Stimulated activated naive CD8-positive, alpha-beta T cell treated with anti-CD3 and anti-CD28 coated beads, Interleukin-15, amount 100 ng/mL, for 72 hours (primary cell): Measurements from ENCODE around the gene MGRN1.

Experiments used
- ATAC-seq: fragments of 150-1000 bp; cut with Tn5 transposase; 2 replicates; pipeline ENCODE4 v1.10.0; 2021; ENCODE audit warnings: mild to moderate bottlenecking, moderate library complexity
- DNase-seq, 2 donors: peaks; one replicate each; pipeline ENCODE4 v3.0.0; 2021 to 2022
- H3K27ac Mint-ChIP-seq, 2 donors: one replicate each; pipeline ENCODE4 v1.8.0; 2022; ENCODE audit warnings: mild to moderate bottlenecking in 2 of 2, mixed read lengths in 2 of 2, moderate library complexity in 2 of 2
- H3K27me3 Mint-ChIP-seq: one replicate; pipeline ENCODE4 v1.8.0; 2022; ENCODE audit warnings: mixed read lengths
- H3K4me1 Mint-ChIP-seq: one replicate; pipeline ENCODE4 v1.8.0; 2022; ENCODE audit warnings: mild to moderate bottlenecking, mixed read lengths
- H3K4me3 Mint-ChIP-seq, 2 donors: one replicate each; pipeline ENCODE4 v1.8.0; 2022; ENCODE audit warnings: mild to moderate bottlenecking in 2 of 2, mixed read lengths in 2 of 2, moderate library complexity in 1 of 2
- H3K9me3 Mint-ChIP-seq, 2 donors: one replicate each; pipeline ENCODE4 v1.8.0; 2022; ENCODE audit warnings: mixed read lengths in 2 of 2

Gene MGRN1

GRCh38 chr16:4697848-4698291 lies 73.2 kb downstream of the MGRN1 start:
- no peak for DNase-seq
- Mint-ChIP-seq H3K4me3 (no peak overlapping the region), H3K4me1 (peaks cover 52% of the 10 kb centered on the region), H3K27me3 (no peaks in the 10 kb centered on the region), H3K27ac (peak overlapping the region in 1 of 2 donors; percentile 93), H3K9me3 (no peaks in the 10 kb centered on the region)
- ATAC-seq = no peak

GRCh38 chr16:4698321-4699045 lies 73.9 kb downstream of the MGRN1 start:
- Mint-ChIP-seq H3K4me3 (no peak overlapping the region), H3K27ac (peak overlapping the region in 1 of 2 donors; percentile 93), H3K4me1 (peaks cover 50% of the 10 kb centered on the region), H3K9me3 (no peaks in the 10 kb centered on the region), H3K27me3 (no peaks in the 10 kb centered on the region)
- ATAC-seq (no peak), DNase-seq (no peak)

DNA sequence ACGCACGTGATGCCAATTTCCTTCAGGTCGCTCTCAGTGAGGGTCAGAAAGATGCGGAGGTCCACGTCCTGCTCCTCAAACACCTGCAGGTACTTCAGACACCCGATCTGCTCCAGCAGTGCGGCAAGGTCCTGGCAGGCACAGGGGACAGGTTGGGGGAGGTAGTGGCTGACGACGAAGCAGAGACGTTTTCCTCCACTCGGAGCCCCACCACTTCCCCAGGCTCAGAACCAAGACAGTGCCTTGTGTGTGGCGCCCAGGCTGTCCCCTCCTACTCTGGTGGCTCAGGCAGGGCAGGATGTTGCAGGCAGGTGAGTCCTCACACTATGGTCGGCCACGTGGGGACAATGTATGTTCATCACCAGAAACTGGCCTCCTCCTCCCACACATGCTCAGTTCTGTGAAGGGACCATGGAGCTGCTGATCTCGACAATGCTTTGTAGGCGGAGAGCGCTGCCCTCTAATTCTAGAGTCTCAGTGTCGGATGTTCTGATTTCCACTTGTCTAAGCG lies 74.5 kb downstream of the MGRN1 start:
- Mint-ChIP-seq H3K9me3 (no peaks in the 10 kb centered on the region), H3K27me3 (no peaks in the 10 kb centered on the region), H3K4me1 (peaks cover 50% of the 10 kb centered on the region), H3K27ac (peak overlapping the region in 1 of 2 donors; percentile 74), H3K4me3 (no peak overlapping the region)
- no peak for ATAC-seq
- DNase-seq = no peak

DNA sequence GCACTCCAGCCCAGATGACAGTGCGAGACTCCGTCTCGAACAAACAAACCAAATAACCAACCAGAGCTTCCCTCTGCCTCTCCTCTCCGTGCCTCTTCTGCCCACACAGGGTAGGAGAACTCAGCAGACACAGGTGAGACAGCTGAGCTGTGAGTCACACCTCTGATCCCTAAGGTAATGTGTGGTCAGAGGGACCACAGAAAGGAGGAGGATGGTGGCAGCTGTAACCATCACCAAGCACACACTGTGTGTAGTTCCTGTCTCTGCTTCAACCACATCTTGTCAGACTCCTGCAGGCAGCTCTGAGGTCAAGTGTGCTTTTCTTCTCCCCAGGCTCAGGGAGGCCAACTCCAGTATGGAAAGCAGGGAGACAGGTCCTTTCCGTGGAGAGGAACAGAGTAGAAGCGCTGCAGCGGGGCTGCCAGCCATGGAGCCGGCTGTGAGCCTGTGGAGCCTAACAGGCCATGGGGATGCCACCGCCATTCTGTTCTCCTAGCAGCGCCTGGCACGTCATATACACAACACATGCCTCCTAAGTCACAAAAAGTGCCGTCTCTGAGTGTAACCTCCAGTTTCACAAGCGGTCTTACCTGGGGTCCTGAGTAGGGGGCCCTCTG lies 75.9 kb downstream of the MGRN1 start:
- Mint-ChIP-seq H3K9me3 (no peaks in the 10 kb centered on the region), H3K27me3 (no peaks in the 10 kb centered on the region), H3K4me1 (peaks cover 38% of the 10 kb centered on the region), H3K4me3 (peak overlapping the region in 1 of 2 donors; percentile 39), H3K27ac (peak overlapping the region; percentile 19 to 86)
- DNase-seq (peak; percentile 40 to 50), ATAC-seq (peak; percentile 89)

DNA sequence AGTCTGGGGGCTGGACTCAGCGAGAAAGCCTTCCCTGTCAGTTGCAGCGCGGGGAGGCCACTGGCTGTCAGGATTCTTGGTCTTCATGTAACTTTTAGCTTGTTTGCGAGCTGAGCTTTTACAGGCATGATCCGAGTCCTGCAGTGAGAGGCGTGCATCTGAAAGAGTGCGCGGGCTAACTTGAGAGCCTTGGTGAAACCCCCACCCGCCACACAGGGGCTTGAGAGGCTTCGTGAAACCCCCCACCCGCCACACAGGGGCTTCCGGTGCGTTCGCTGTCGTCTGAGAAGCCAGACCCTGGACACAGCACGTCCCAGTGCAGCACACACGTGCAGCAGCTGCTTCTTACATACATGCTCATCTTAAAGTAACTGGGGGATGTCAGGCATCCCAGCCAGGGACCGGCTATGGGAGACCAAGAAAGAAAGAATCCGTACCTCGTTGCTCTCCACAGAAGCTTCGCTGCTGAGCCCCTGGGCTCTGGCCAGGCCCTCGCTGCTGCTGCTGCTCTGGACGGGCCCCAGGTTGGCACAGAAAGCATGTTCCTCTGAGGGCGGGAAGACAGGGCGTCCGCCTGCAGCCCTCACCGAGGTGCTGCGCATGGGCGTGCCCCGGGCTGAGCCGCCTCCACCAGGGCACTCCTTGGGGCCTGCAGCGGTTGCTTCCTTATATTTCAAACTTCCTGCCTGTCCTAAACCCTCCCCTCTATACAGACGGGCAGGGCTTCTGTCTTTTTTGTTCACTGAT lies 76.5 kb downstream of the MGRN1 start:
- Mint-ChIP-seq H3K9me3 (no peaks in the 10 kb centered on the region), H3K27me3 (no peaks in the 10 kb centered on the region), H3K27ac (no peak overlapping the region), H3K4me3 (no peak overlapping the region), H3K4me1 (peaks cover 31% of the 10 kb centered on the region)
- ATAC-seq (no peak), DNase-seq (no peak)

GRCh38 chr16:4701791-4702465 lies 77.3 kb downstream of the MGRN1 start:
- DNase-seq = no peak
- no peak for ATAC-seq
- Mint-ChIP-seq H3K27ac (no peak overlapping the region), H3K27me3 (no peaks in the 10 kb centered on the region), H3K4me1 (peaks cover 30% of the 10 kb centered on the region), H3K4me3 (no peak overlapping the region), H3K9me3 (no peaks in the 10 kb centered on the region)

- no peak overlapping the region for H3K27ac Mint-ChIP-seq
Measured at GRCh38 chr16:4702466-4702808, 77.8 kb downstream of the MGRN1 start.

GRCh38 chr16:4703906-4704305 lies 79.3 kb downstream of the MGRN1 start:
- H3K9me3 Mint-ChIP-seq = no peaks in the 10 kb centered on the region
- ATAC-seq = no peak
- no peaks in the 10 kb centered on the region for H3K27me3 Mint-ChIP-seq
- H3K27ac Mint-ChIP-seq = no peak overlapping the region
- no peak for DNase-seq
- H3K4me3 Mint-ChIP-seq = no peak overlapping the region
- H3K4me1 Mint-ChIP-seq = peaks cover 29% of the 10 kb centered on the region

More at GRCh38 chr16:4702466-4702808, 77.8 kb downstream of the MGRN1 start:
- DNase-seq (no peak), ATAC-seq (no peak)
- H3K27me3 Mint-ChIP-seq = no peaks in the 10 kb centered on the region
- H3K9me3 Mint-ChIP-seq = no peaks in the 10 kb centered on the region
- peaks cover 29% of the 10 kb centered on the region for H3K4me1 Mint-ChIP-seq
- H3K4me3 Mint-ChIP-seq = no peak overlapping the region

- H3K27me3 Mint-ChIP-seq = no peaks in the 10 kb centered on the region
- peak overlapping the region in 1 of 2 donors; percentile 67 for H3K27ac Mint-ChIP-seq
- DNase-seq (no peak), ATAC-seq (no peak)
- H3K4me3 Mint-ChIP-seq = no peak overlapping the region
- peaks cover 23% of the 10 kb centered on the region for H3K4me1 Mint-ChIP-seq
- no peaks in the 10 kb centered on the region for H3K9me3 Mint-ChIP-seq
Measured at GRCh38 chr16:4704491-4704890, 79.9 kb downstream of the MGRN1 start.

- Mint-ChIP-seq H3K27me3 (no peaks in the 10 kb centered on the region), H3K4me1 (peaks cover 19% of the 10 kb centered on the region), H3K27ac (peak overlapping the region in 1 of 2 donors; percentile 67), H3K4me3 (no peak overlapping the region), H3K9me3 (no peaks in the 10 kb centered on the region)
- ATAC-seq (no peak), DNase-seq (no peak)
Measured at GRCh38 chr16:4704913-4705312, 80.3 kb downstream of the MGRN1 start.

GRCh38 chr16:4706871-4707270 lies 82.2 kb downstream of the MGRN1 start:
- Mint-ChIP-seq H3K27me3 (no peaks in the 10 kb centered on the region), H3K4me1 (peaks cover 6% of the 10 kb centered on the region), H3K27ac (peak overlapping the region in 1 of 2 donors; percentile 83), H3K4me3 (no peak overlapping the region), H3K9me3 (no peaks in the 10 kb centered on the region)
- DNase-seq = no peak
- no peak for ATAC-seq

DNA sequence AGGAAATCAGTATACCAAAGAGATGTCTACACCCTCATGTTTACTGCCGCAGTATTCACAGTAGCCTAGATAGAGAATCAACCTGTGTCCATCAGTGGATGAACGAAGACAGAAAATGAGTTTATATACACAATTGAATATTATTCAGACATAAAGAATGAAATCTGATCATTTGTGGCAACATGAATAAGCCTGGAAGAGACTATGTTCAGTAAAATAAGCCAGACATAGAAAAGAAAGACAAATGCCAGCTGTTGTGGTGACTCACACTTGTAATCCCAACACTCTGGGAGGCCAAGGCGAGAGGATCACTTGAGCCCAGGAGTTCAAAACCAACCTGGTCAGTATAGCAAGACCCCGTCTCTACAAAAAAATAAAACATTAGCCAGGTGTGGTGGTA lies 84.9 kb downstream of the MGRN1 start:
- no peak for DNase-seq
- Mint-ChIP-seq H3K27ac (no peak overlapping the region), H3K27me3 (no peaks in the 10 kb centered on the region)

GRCh38 chr16:4713663-4714501 lies 89.3 kb downstream of the MGRN1 start:
- H3K4me3 Mint-ChIP-seq = no peak overlapping the region
- ATAC-seq = no peak
- no peaks in the 10 kb centered on the region for H3K9me3 Mint-ChIP-seq
- H3K27me3 Mint-ChIP-seq = no peaks in the 10 kb centered on the region
- no peak for DNase-seq
- no peaks in the 10 kb centered on the region for H3K4me1 Mint-ChIP-seq
- H3K27ac Mint-ChIP-seq = peak overlapping the region in 1 of 2 donors; percentile 59

More for the DNA sequence above, 84.9 kb downstream of the MGRN1 start:
- Mint-ChIP-seq H3K4me1 (peaks cover 6% of the 10 kb centered on the region), H3K9me3 (no peaks in the 10 kb centered on the region), H3K4me3 (no peak overlapping the region)
- no peak for ATAC-seq

DNA sequence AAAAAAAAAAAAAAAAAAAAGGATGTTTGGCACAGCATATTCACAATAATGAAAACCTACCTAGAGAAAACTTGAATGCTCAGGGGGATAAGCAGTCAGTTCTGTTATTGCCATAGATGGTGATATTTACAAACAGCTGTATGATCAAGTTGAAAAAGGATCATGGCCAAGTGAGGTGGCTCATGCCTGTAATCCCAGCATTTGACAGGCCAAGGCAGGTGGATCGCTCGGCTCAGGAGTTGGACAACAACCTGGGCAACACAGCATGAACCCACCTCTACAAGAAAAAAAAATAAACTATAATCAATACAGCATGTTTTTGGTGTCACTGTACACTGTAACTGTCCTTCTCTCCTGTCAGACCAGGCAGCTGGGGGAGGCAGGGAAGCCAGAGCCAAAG lies 90.4 kb downstream of the MGRN1 start:
- H3K27ac Mint-ChIP-seq = no peak overlapping the region
- H3K4me3 Mint-ChIP-seq = no peak overlapping the region

GRCh38 chr16:4718466-4718865 lies 93.8 kb downstream of the MGRN1 start:
- DNase-seq = no peak
- Mint-ChIP-seq H3K9me3 (no peaks in the 10 kb centered on the region), H3K4me1 (no peaks in the 10 kb centered on the region), H3K27ac (no peak overlapping the region), H3K27me3 (no peaks in the 10 kb centered on the region), H3K4me3 (no peak overlapping the region)
- no peak for ATAC-seq

More for the DNA sequence above, 90.4 kb downstream of the MGRN1 start:
- DNase-seq (no peak), ATAC-seq (no peak)
- no peaks in the 10 kb centered on the region for H3K27me3 Mint-ChIP-seq
- no peaks in the 10 kb centered on the region for H3K4me1 Mint-ChIP-seq
- H3K9me3 Mint-ChIP-seq = no peaks in the 10 kb centered on the region
